SKM-1 (cell line): ENCODE results near the gene PTPRN2.

Source experiments
- DNase-seq: peaks from one replicate; lab custom pipeline; 2025; ENCODE audit not compliant: unreplicated experiment; lab: John Stamatoyannopoulos, UW

Gene PTPRN2

GRCh38 chr7:158494643-158495042, 93.0 kb downstream of the PTPRN2 start:
- DNase-seq: no peak

GRCh38 chr7:158494162-158494586, 93.4 kb downstream of the PTPRN2 start:
- DNase-seq: no peak

DNA sequence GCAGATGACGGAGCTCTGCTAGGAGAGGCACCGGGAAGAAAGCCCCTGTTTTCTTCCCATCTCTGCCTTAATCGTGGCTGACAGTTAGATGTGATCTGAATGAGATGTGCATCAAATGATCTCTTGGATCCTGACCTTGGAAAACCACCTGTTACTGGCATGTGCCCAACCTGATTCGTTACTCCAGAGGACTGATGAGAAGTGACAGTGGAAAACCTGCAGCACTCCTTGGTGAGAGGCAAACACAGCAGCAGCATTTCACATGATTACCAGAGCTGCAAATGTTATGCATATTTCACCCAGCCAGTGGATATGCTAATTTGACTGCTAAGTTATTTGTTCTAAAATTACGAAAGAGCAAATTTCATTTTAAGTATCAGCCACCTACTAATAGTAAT, 95.3 kb downstream of the PTPRN2 start:
- DNase-seq: no peak

GRCh38 chr7:158491094-158491493, 96.5 kb downstream of the PTPRN2 start:
- no peak for DNase-seq

GRCh38 chr7:158490171-158490782, 97.3 kb downstream of the PTPRN2 start:
- DNase-seq: no peak

GRCh38 chr7:158489462-158490155, 98.0 kb downstream of the PTPRN2 start:
- DNase-seq: no peak

DNA sequence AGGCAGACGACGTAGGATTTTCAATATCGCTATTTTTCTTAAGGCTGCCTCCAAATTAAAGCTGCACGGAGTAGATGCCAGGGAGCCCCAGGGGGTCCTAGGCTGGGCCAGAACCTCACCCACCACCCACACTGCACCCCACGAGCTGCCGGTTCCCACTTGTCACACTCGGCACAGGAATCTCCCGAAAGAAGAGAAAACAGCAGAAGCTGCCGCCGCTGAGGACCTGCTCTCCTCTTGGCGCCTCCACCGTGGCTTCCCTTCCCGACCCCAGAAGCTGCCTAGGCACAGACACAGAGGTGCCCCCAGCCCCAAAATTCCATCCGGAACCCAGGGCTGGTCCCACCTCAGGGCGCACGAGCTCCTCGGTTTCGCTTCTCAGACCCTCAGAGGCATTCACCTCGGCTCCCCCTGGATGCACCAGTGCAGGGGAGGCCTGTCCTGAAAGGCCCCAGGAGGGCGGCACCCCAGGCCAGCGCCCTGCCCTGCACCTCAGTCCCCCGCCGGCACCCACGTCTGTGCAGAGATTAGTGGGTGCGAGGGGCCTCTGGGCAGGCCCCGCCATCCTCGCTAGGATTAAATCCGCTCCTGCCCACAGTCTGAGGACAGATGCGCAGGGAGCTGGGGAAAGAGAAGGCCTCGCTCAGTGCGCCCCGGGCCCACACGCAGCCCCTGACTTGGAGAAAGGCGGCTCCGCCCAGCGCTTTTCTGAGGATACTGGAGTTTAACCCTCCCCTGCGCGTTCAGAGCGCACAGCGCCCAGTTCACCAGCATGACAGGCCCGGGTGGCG, 99.2 kb downstream of the PTPRN2 start:
- no peak for DNase-seq

DNA sequence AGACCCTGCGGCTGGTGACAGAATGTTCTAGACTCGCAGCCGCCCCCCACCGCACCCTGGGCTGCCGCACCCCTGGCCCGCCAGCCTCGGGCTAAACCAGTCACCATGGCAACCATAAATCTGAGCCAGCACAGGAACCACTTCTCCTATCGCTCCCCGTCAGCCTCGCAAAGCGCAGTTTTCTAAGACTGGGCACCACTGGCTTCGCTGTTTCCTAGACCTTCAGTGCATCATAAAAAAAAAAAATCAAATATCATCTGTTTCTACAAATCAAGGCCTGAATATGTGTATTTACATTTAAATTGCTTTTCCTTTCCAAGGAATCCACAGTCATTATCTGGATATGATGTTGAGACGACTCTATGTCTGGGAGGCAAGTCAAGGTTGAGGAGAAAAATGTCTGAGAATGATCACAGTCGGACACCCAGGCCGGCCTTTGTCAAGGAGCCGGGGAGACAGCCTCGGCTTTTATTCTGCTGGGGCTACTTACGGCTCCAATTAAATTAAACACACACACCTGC, 99.9 kb downstream of the PTPRN2 start:
- no peak for DNase-seq

DNA sequence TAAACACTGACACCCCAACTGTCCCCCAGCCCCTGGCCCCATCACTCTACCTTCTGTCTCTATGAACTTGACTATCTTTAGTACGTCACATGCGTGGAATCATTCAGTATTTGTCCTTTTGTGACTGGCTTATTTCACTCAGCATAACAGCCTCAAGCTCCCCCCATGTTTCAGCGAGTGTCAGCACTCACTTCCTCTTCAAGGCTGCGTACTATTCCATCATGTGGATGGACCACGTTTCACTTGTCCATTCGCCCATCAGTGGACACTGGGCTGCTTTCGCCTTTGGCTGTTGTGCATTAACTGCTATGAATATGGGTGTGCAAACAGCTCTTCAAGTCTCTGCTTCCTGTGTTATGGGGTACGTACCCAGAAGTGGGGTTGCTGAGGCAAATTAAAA, 100.7 kb downstream of the PTPRN2 start:
- DNase-seq: no peak

DNA sequence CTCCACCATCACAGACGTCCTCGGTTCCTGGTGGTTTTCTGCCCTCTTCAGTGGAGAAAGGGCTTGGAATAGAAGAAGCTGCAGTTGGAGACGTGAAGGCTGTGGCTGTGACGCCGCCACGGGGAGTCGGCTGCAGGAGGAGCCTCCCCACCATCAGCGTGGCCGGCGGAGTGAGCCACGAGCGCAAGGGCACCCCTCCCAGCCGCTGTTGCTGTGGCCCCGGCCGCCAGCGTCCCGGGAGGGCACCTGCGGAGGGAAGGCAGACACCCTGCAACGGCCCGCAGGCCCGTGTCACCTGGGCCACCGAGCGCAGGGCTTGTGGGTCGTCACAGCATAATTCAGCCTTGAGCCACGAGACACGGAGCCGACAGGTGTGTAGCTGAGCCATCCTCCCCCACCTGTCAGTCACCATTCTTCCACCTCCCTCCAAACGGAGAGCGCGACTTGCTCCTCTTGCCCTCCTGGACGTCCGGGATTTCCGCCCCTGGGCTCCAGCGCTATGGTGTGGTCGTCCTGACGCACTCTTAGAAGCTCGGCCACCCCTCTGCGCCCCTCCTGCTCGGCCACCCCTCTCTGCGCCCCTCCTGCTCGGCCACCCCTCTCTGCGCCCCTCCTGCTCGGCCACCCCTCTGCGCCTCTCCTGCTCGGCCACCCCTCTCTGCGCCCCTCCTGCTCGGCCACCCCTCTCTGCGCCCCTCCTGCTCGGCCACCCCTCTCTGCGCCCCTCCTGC, 102.7 kb downstream of the PTPRN2 start:
- DNase-seq: no peak

DNA sequence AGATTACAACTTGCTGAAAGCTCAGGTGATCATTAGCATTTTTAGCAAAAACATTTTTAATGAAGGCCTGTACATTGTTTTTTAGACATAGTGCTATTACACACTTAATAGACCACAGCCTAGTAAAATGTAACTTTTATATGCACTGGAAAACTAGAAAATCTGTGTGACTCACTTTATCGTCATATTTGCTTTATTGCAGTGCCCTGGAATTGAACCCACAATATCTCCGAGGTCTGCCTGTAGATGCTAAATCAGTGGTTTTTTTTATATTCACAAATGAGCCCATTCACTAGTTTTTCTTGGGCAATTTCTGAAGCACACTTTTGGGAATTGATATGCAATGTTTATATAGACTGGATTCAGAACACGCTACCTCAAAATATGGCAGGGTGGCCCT, 105.1 kb downstream of the PTPRN2 start:
- no peak for DNase-seq

GRCh38 chr7:158479664-158480025, 108.0 kb downstream of the PTPRN2 start:
- no peak for DNase-seq

DNA sequence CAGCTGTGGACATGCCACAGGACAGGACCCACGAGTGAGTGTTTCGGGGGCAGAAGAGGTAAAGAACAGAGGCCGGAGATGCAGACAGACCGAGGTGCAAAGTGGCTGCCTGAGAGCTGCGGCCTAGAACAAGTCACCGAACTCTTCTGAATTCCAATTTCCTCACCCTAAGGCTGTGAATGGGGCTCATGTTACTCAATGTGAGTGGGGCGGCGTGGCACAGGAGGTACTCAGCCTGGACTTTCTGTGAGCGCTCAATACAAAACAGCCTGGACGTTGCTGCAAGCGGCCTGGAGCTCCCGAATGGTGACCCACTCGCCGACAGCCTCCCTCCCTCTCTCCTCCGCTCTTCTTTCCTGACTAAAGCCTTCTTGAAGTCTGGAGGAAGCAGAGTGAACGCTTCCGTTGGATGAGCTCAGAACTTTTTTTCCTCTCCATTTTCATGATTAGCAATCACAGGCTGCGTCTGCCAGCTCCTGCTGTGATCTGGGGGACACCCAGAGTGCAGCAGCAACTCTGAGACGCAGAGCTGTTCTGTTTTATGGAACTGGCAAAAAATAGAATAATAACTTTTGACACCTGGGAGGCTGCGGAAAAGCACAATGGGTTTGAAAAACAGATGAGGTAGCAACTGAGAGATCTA, 108.5 kb downstream of the PTPRN2 start:
- DNase-seq: no peak

- no peak for DNase-seq
These were observed 109.8 kb downstream of the PTPRN2 start for GRCh38 chr7:158477866-158478265.

- DNase-seq: no peak
These were observed 111.2 kb downstream of the PTPRN2 start for GRCh38 chr7:158476331-158476932.

GRCh38 chr7:158475679-158476052, 112.0 kb downstream of the PTPRN2 start:
- no peak for DNase-seq

- DNase-seq: no peak
These were observed 112.5 kb downstream of the PTPRN2 start for GRCh38 chr7:158475036-158475678.

- DNase-seq: no peak
These were observed 113.1 kb downstream of the PTPRN2 start for GRCh38 chr7:158474488-158474887.

GRCh38 chr7:158473946-158474345, 113.7 kb downstream of the PTPRN2 start:
- no peak for DNase-seq

GRCh38 chr7:158473221-158473620, 114.4 kb downstream of the PTPRN2 start:
- DNase-seq: no peak
